ENCODE data around the gene CTSF.

The CTSF gene

GRCh38 chr11:66524304-66525040 lies 43.9 kb downstream of the CTSF start:
- DNase-seq (ENCODE audit: low spot score in 2 of 2), result no peak
- Mint-ChIP-seq H3K4me3 (no peak overlapping the region), H3K9me3 (no peaks in the 10 kb centered on the region), H3K36me3 (peaks cover 22% of the 10 kb centered on the region), H3K27me3 (no peaks in the 10 kb centered on the region), H3K4me1 (no peaks in the 10 kb centered on the region), H3K27ac (no peak overlapping the region)
- ATAC-seq (ENCODE audit: low read depth), result no peak

DNA sequence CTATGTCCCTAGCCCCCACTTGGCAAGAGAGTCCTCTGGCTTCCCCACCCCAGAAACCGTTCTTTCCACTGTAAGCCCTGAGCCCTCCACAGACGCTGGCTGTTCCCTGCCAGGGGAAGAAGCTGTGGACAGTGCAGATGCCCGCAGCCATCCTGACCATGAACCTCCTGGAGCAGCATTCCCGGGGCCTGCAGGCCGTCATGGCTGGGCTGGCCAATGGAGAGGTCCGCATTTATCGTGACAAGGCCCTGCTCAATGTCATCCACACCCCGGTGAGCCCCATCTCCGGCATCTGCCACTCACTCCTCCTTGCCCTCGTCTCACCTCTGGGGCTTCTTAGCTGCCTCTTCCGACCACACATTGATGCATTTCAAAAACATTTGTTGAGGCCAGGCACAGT lies 44.8 kb downstream of the CTSF start:
- Mint-ChIP-seq H3K9me3 (no peaks in the 10 kb centered on the region), H3K4me3 (no peak overlapping the region), H3K27ac (no peak overlapping the region), H3K4me1 (no peaks in the 10 kb centered on the region), H3K27me3 (no peaks in the 10 kb centered on the region), H3K36me3 (peaks cover 25% of the 10 kb centered on the region)
- no peak for ATAC-seq (ENCODE audit: low read depth)
- no peak for DNase-seq (ENCODE audit: low spot score in 2 of 2)

All from memory B cell (primary cell).